CD1c-positive myeloid dendritic cell (primary cell): ENCODE data around the gene PLN.

Experiments used
- DNase-seq: peaks from one replicate; pipeline ENCODE4 v3.0.0-alpha.2; 2016; ENCODE audit errors: extremely low spot score

PLN gene

GRCh38 chr6:118548136-118548535 is at the start of gene PLN:
PLN (plus strand) TSS chr6:118548296; CDS start chr6:118558922, 10,626 bp downstream.
- no peak for DNase-seq

- no peak for DNase-seq
Observed at GRCh38 chr6:118500130-118501015, 47.7 kb upstream of the PLN start.

GRCh38 chr6:118501099-118501498 is 47.0 kb upstream of the PLN start:
- no peak for DNase-seq

- DNase-seq, result no peak
Observed at GRCh38 chr6:118501765-118502164, 46.3 kb upstream of the PLN start.

- no peak for DNase-seq
Observed at GRCh38 chr6:118502169-118502568, 45.9 kb upstream of the PLN start.

GRCh38 chr6:118504611-118505010 is 43.5 kb upstream of the PLN start:
- no peak for DNase-seq

- no peak for DNase-seq
Observed at GRCh38 chr6:118505656-118506055, 42.4 kb upstream of the PLN start.

- no peak for DNase-seq
Observed at GRCh38 chr6:118506071-118506638, 41.9 kb upstream of the PLN start.

- no peak for DNase-seq
Observed at GRCh38 chr6:118507636-118508035, 40.5 kb upstream of the PLN start.

- DNase-seq, result no peak
Observed at GRCh38 chr6:118509009-118509617, 39.0 kb upstream of the PLN start.

- DNase-seq, result no peak
Observed at GRCh38 chr6:118511930-118512715, 36.0 kb upstream of the PLN start.

- no peak for DNase-seq
Observed at GRCh38 chr6:118514689-118515088, 33.4 kb upstream of the PLN start.

GRCh38 chr6:118522422-118522821 is 25.7 kb upstream of the PLN start:
- DNase-seq, result no peak

GRCh38 chr6:118523216-118523615 is 24.9 kb upstream of the PLN start:
- DNase-seq, result no peak

- DNase-seq, result no peak
Observed at GRCh38 chr6:118524686-118525085, 23.4 kb upstream of the PLN start.

GRCh38 chr6:118525913-118526780 is 21.9 kb upstream of the PLN start:
- no peak for DNase-seq

- DNase-seq, result no peak
Observed at GRCh38 chr6:118528129-118528528, 20.0 kb upstream of the PLN start.

GRCh38 chr6:118529756-118530155 is 18.3 kb upstream of the PLN start:
- DNase-seq, result no peak

GRCh38 chr6:118530942-118531341 is 17.2 kb upstream of the PLN start:
- no peak for DNase-seq

- no peak for DNase-seq
Observed at GRCh38 chr6:118535176-118535844, 12.8 kb upstream of the PLN start.

- no peak for DNase-seq
Observed at GRCh38 chr6:118536478-118536877, 11.6 kb upstream of the PLN start.
